TTC549 (cell line): ENCODE results near the gene LPCAT3.

Experiments used
- FAIRE-seq: peaks from 2 replicates; lab custom pipeline; 2012; peaks lifted over from hg19 to GRCh38; lab: Jason Lieb, UNC

LPCAT3 gene

GRCh38 chr12:6937481-6938352 is 80.6 kb downstream of the LPCAT3 start:
- FAIRE-seq, result peak; percentile 90

GRCh38 chr12:6936636-6937480 is 81.4 kb downstream of the LPCAT3 start:
- no peak for FAIRE-seq

GRCh38 chr12:6936194-6936635 is 82.1 kb downstream of the LPCAT3 start:
- FAIRE-seq, result no peak

GRCh38 chr12:6935371-6936193 is 82.7 kb downstream of the LPCAT3 start:
- FAIRE-seq, result no peak

GRCh38 chr12:6934110-6934509 is 84.2 kb downstream of the LPCAT3 start:
- no peak for FAIRE-seq

- no peak for FAIRE-seq
Observed at GRCh38 chr12:6932766-6933165, 85.5 kb downstream of the LPCAT3 start.

- no peak for FAIRE-seq
Observed at GRCh38 chr12:6929466-6930452, 88.5 kb downstream of the LPCAT3 start.

- FAIRE-seq, result no peak
Observed at GRCh38 chr12:6928703-6929407, 89.4 kb downstream of the LPCAT3 start.

GRCh38 chr12:6928022-6928702 is 90.1 kb downstream of the LPCAT3 start:
- no peak for FAIRE-seq

GRCh38 chr12:6927379-6928021 is 90.8 kb downstream of the LPCAT3 start, which contains the start of gene ATN1:
ATN1 (plus strand) TSS chr12:6927959; CDS start chr12:6934002, 6,043 bp downstream.
- no peak for FAIRE-seq
